Stimulated activated naive CD4-positive, alpha-beta T cell (primary cell): ENCODE results near the gene RAG1.

Experiments
- DNase-seq, 6 experiments: peaks; one replicate each; lab custom pipeline; 2025; lab: John Stamatoyannopoulos, UW

The RAG1 gene

DNA sequence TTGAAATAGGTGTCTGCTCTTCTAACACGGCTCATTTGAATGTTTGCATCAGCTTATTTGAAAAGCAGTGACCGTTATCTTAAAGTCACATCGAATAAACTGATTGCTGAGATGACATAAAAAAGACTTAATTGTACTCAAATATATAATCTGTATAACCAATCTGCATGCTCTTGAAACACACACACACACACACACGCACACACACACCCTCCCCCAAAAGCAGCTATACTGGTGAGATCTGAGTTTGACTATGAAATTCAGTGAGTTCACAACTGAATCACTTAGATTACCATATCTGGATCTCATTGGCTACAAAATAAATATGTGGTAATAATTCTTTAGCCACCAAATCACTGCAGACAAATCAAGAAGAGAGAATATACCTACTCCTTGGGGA, 22.7 kb downstream of the RAG1 start:
- no peak for DNase-seq

DNA sequence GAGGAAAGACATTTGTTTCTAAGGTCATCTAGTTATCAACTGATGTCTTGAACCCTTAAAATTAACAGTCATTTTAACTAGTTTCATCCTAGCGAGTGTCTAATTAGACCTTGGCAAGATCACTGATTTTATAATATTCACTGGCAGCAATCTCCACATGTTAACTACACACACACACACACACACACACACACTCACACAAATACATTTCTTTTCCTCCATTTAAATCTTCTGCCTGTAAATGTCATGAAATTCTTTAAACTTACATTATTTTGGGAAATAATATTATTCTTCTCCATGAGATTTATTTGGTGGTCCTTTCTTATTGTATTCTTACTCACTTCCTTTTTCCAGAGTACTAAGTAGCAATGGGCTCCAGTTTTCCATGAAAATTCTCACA, 23.6 kb downstream of the RAG1 start:
- DNase-seq = no peak

DNA sequence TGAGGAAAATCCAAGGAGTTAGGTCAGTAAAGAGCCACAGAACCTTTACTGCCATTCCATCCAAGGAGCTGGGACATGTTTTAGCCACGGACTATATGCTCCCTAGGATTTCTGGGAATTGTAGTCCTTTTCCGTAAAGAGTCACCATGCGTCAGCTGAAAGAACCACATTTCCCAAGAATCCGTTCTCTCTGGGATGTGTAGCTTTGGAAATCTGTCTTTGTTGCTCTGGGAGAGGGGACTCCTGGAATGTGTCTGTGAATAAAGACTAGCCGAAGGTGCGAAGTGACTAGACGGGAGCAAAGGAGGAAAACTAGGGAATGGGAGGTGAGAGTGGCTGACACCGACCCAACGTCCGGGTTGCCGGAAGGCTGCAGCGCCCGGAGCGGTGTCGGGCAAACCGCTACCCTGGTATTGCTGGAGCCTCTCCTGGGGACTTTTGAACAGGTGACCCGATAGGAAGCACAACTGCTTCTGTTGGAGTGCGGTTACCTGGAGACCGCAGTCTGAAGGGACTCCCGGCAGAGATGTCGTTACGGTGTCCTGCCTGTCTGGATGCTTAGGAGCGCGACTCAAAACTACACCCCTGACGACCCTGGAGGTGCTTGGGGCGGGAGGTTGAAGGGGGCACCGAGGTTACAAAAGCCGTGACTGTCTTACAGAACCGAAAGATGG, 26.6 kb downstream of the RAG1 start, which contains the start of gene IFTAP:
TSS of gene IFTAP (plus strand) at position 187 of the 674 bp plus-strand sequence. CDS start 15,602 bp downstream, outside the sequence.
- peak in 4 of 6 experiments; percentile 4 to 46 (median 22) for DNase-seq

DNA sequence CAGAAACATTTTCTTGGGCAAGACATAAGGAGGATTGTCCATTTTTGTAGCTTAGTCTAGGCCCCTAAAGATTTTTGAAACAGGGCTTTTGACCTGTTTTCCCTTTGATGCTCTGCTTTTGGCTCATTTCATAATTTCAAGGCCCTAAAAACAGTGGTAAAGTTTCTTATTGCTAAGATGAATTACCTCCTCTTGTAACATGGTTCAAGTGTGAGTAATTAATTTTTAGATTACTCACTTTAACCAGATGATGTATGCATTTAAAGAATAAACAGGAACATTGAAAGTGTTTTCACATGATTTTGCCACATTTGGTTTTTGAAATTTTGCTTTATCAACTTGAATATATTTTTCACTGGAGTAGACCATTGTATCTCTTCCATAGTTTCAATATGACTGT, 29.1 kb downstream of the RAG1 start:
- DNase-seq = no peak

DNA sequence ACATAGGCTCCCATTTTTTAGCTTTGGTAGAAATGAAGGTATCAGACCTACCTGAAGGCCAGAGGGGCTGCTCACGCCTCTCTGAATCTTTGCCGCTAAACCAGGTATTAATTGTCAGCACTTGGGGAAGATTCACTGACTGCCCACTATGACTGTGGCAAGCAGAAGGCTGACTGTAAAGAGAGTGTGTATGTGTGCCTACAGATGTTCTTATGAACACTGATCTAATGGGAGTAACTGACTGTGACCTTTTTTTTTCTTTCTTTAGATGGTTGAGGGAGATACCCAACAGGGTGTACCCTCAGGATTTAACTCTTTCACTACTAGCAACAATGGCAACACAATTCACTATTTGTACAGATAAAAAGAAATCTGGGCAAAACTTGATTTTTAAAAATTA, 30.2 kb downstream of the RAG1 start, which contains the start of gene RAG2:
TSS of gene RAG2 (minus strand) at position 186 of the 400 bp plus-strand sequence. CDS start 4,068 bp downstream, outside the sequence.
- no peak for DNase-seq

DNA sequence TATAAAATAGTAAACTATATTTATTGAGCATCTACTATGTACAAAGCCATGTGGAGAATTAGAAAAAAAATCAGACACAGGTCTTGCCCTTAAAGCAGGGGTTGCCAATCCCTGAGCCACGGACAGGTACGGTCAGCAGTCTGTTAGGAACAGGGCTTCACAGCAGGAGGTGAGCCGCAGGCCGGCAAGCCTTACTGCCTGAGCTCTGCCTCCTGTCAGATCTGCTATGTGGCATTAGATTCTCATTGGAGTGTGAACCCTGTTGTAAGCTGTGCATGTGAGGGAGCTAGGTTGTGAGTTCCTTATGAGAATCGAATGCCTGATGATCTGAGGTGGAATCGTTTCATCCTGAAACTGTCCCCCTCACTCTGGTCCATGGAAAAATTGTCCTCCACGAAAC, 32.4 kb downstream of the RAG1 start:
- DNase-seq = no peak

DNA sequence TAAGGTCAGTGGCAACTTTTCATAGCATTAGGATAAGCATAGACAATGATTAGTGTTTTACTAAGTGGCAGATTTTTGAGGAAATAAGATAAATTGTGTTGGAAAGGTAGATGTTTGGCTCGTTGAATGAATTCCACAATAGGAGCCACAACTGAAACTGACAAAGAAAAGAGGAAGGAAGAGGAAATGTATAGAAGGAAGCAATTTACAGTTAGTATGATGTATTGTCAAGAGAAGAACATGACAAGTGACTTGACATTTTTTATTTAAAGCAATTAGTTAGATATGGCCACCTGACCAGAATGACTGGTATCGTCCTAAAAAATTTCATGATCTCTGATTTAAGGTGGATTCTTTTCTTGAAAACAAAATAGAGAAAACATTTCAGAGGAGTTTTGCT, 33.3 kb downstream of the RAG1 start:
- DNase-seq = no peak

DNA sequence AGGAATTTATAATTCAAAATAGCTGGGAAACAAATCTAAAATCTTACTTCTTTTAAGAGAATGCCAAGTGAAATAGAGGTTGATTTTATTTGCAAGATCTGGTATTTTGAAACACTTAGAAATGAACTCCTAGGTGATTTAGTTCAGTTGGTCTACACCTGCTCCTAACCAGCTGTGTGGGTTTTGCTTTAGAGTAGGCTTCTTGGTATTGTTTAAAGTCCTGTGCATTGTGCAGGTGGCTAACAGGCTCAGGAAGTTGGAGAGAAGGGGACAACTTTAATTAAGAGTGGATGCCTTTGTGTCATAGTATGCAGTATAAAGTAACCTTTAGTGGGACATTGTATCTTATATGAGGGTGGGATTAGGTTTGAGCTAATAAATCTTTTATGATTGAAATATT, 34.3 kb downstream of the RAG1 start:
- DNase-seq = no peak

DNA sequence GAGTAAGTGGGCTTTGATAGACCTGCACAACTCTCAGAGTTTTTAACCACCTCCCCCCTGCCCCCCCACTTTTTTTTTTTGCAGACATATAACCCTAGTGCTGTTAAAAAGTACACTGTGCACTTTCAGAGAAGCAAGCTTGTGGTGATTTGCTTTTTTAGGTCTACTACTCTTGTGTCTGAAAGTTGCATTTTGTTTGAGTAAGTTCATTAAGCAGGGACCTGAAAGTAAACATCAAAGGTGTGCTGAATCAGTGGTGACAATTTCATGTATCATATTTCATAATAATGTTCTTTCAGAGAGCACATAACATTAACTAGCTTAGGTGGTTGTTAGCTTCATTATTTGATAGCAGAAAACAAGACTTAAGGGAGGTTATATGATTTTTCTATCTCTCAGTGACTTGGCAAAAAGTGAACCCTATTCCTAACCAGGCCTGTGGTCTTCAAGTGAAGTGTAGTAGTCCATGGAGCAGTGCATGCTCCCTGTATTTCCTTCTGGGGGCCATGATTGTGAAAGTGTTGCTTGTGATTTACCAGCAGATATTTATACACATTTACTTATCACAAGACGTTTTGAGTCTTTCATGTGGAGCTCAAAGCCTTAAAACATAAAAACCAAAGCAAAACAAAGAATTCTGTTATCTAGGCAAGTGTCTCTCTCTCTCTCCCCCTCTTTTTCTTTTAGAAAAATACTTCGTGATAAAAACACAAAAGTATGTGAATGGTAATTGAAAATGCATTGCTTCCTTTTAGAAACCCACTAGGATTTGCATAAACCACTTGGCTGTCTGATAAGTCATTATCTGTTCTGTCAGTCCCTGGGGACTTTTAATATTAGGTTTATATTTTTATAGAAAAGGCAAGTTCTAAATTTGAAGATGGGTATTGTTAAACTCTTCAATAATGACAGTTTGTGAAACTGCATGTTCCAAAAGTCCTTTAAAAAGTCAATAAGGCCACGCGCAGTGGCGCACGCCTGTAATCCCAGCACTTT, 37.7 kb downstream of the RAG1 start:
- no peak for DNase-seq

DNA sequence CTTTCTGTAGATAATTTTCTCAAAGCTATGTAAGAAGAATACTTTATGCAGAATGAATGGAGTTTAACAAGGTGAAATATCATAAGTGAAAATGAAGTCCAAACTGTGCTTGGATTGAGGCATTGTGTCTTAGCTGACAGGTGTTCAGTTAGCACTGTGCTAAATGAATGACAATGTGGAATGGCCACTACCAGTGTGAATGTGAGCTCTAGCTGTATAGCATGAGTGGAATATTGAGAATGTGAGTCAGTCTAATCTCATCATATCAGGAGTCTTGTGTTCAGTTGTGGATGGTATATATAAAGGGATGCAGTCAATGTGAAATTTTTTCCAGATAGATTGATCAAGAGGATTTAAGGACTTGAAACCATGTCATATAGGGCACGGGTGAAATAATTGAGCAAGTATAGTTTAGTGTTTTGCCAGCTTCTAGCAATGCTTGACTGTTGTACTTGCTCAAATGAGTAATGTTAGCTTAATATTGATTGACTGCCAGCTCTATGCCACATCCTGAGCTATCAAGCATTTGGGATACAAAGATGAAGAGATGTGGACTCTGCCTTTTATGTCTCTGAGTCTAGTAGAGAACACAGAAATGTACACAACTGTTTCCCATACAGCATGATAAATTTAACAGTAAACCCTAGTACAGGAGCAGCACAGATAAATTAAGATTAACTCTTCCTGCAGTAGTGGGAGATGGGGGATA, 40.8 kb downstream of the RAG1 start:
- DNase-seq = no peak

DNA sequence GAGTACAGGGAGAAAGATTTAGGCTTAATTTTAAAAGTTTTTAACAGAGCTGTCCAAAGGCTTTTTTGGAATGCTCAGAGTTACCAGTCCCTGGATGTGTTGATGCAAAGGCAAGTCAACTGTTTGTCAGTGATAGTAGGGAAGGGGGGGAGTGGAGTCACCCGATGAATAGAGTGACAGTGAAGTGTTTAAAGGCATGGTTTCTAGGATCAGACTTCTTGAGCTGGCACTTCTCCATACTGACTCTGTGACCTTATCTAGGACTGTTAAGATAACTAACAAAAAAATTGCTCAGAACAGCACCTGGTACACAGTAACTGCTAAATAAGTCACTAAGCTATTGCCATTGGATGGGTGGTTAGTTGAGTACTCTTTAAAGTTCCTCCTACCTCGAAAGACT, 41.6 kb downstream of the RAG1 start:
- no peak for DNase-seq

DNA sequence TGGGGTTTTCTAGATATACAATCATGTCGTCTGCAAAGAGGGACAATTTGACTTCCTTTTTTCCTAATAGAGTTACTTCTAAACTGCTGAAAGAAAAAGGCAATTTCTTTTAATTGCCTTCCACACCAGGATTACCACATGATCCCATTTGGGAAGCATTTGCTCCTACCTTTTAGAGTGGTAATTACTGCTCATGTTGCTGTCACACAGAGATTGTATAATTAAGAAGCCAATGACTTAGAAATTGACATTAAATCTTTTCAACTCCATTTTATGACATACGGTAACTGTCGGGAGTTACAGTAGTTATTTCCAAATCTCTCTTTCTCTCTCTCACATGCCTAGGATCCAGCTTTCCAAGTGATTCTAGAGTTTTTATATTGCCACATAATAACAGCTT, 48.0 kb downstream of the RAG1 start:
- DNase-seq = no peak

DNA sequence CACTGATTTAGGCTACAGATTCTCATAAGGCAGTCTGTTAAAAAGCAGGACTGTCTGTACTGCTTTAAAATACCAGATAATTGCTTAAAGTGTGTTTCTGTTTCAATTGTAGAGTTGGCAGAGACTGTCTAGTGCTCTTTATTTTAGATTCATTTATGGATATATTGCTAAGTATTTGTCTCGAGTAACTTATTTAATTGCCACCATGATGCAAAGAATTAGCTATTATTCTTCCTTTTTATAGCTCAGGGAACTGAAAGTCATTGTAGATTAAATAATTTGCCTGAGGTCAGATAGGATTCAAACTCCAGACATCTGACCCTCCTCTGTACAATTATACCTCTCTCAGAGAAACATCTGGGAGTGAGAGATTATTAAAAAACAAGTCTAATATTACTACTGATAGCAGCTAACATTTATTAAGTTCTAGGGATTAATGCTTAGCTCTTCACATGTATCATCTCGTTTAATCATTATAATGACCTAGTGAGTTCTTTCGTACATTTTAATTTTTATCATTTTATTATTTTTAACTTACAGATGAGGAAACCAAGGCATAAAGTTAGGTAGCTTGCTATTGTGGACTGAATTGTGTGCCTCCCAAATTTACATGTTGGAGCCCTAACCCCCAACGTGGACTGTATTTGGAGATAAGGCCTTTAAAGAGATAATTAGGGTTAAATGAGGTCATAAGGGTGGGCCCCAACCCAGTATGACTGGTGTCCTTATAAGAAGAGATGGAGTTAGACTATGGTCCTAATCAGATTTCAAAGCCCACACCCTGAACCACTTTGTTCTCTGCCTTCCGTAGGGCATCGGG, 49.9 kb downstream of the RAG1 start:
- DNase-seq = no peak

DNA sequence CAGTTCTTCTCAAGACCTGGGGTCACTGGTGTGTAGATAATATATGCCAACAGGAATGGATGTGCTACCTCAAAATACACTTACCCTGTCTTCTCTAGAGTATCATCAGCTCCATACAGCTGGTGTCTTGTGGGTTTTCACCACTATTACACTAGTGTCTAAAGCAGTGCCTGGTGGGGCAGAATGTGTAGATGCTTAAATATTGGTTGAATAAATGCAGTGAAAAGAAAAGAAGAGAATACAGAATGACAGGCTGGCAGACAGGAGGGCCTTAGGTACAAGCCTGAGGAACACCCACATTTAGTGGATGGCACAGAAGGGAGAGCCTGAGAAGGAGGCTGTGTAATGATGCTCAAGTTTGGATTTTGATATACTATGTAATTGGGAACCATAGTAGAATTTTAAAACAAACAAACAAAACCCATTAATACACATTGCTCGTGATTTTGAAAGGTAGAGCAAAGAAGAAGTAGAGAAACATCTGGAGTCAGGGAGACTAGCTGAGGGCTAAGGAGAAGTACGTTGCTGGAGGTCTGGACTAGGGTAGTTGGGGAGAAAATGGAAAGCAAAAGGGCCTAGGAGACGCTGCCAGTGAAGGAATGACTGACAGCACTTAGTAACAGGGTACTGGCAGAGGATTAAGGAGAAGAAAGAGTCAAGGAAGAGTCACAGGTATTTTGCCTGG, 50.7 kb downstream of the RAG1 start:
- no peak for DNase-seq

DNA sequence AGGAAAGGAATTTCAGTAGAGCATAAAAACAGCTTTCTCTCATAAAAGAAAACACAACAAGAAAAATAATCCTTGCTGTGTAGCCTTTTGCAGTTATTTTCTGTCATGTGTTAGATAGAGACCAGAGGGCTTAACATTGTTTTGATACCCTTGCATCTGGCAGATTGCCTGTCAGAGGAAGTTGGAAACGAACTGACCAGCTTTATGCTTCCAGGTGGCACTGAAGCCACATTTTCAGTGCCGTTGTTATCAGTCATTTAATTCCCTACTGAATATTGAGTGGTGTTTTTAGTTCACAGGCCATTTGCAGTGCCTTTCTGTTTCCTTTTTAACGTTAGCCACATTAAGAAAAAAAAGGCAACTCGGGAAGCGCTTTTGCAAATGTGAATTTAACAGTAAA, 51.7 kb downstream of the RAG1 start:
- DNase-seq = no peak

DNA sequence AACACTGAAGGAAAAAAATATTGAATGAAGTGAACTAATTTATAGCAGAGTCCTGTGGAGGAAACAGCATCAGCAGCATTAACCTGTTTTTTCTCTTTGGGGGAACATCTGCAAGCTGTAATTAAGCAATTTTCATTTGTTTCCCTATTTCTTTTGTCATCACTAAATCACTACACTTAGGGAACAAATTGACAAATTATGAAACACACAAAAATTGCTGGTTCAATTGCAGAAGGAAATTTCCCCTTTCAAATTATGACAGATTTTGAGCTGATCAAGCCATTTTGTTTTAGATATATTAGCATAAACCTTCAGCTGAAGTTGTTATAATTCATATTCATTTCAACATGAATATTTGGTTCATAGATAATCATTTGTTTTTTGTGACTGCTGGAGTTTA, 52.4 kb downstream of the RAG1 start:
- DNase-seq = no peak

DNA sequence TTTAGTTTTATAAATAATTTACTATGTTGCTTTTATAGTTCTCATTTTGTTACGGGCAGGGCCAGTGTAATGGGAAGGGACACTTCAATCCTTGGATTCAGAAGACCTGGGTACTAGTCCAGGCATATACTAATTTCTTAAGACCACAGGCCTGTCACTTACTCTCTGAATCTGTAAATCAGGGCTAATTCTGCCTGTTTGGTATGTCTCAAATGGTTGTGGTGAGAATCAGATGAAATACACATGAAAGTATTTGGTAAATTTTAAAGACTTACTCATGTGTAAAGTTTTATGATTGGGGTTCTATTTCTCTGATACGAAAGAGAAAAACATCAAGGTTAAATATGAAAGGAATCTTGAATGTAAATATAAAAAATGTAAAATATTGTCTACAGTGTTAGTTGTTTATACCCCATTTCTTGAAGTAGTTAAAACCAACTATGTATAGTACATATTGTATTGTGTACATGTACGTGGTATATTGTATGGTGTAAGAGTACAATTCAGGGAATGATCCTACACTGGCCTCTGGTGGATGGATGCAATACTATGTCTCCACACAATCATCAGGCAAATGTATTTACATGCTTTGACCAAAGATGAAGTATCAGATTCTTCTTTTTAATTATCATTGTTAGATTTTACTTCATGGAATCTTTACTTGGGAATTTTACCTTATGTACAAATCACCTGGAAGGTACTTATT, 54.8 kb downstream of the RAG1 start:
- DNase-seq = no peak

DNA sequence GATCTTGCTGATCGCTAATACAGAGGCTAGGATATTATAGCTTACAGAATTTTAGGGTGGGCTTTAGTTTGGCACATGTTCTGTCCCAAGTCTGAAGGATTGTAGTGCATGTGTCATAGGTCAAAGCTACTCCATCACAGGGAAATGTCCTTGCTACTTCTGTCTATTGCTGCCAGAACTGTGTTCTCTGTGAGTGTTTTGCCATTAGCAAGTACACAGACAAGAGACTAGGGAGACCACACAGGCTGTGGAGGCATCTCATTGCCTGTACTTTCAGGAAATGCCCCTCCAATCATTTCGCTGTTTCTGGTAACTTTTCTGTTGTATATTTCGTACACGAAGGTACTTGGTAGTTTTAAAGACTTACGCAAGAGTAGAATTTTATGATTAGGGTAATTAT, 55.7 kb downstream of the RAG1 start:
- no peak for DNase-seq

DNA sequence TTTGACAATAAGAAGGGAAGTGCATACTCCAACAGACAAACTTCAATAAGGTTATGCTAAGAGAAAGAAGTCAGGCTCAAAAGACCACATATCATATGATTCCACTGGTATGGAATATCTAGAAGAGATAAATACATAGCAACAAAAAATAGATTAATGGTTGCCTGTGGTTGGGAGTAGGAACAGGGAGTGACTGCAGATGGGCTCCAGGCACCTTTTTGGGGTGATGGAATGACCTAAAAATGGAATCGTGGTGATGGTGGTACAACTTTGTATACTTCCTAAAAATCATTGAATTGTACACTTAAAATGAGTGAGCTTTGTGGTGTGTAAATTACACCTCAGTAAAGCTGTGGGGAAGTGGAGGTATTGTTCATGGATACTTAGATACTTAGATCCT, 59.2 kb downstream of the RAG1 start:
- no peak for DNase-seq

DNA sequence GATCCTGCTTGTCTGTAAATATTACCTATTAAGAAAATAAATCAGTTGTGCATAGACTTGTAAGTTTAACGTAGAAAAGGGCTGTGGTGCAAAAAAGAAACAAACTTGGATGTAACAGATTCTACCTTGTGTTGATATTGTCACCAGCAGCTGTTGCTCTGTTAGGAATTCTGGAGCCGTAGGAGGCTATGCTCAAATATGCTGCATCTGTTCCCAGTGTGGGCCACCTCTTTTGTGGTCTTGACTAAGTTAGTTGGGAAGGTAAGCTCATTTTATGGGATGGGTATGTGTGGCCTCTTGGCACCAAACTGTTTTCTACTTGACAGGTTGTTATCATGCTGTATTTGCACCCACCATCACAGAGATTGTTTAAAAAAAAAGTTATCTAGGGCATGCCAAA, 59.7 kb downstream of the RAG1 start:
- no peak for DNase-seq
